HepG2 (cell line): ENCODE measurements around the gene UTS2R. TPM values are rescaled to one million over a fixed set of nuclear protein-coding genes. Genes with fewer than 3 reads are reported as not detected.

Source experiments
- ARID4A ChIP-seq: sonication (generic); formaldehyde crosslinking; IDR thresholded peaks from 2 replicates; pipeline ENCODE4 v1.5.0; 2020; ENCODE audit warnings: mild to moderate bottlenecking, missing genetic modification reagents, borderline replicate concordance
- FOXP1 ChIP-seq, 2 experiments: fragments of 450-650 bp in 1 of 2; IDR thresholded peaks; 2 replicates each; pipeline ENCODE4 v1.6.1; 2017 to 2018; ENCODE audit warnings: antibody characterized with exemption in 1 of 2
- HIC2 ChIP-seq: sonication (generic); formaldehyde crosslinking; IDR thresholded peaks from 2 replicates; pipeline ENCODE4 v1.9.0; 2022; ENCODE audit warnings: low read depth, missing genetic modification reagents
- HMGA1 ChIP-seq: sonication (generic); formaldehyde crosslinking; conservative IDR thresholded peaks from 2 replicates; pipeline ENCODE4 v1.4.0; 2020; ENCODE audit warnings: missing genetic modification reagents
- IRX3 ChIP-seq: sonication (generic); formaldehyde crosslinking; IDR thresholded peaks from 2 replicates; pipeline ENCODE4 v1.8.1; 2023; ENCODE audit warnings: mild to moderate bottlenecking, low read depth, missing genetic modification reagents, borderline replicate concordance
- KDM2A ChIP-seq: sonication (generic); formaldehyde crosslinking; IDR thresholded peaks from 2 replicates; pipeline ENCODE4 v1.4.0; 2020; ENCODE audit warnings: low read depth, missing genetic modification reagents, borderline replicate concordance
- PHF20 ChIP-seq: sonication (generic); formaldehyde crosslinking; IDR thresholded peaks from 2 replicates; pipeline ENCODE4 v1.5.0; 2020; ENCODE audit warnings: mild to moderate bottlenecking, missing genetic modification reagents
- SNAPC2 ChIP-seq: sonication (generic); formaldehyde crosslinking; IDR thresholded peaks from 2 replicates; pipeline ENCODE4 v1.8.1; 2022; ENCODE audit warnings: mild to moderate bottlenecking, missing genetic modification reagents
- SPEN ChIP-seq: sonication (generic); formaldehyde crosslinking; IDR thresholded peaks from 2 replicates; pipeline ENCODE4 v1.5.1; 2020; ENCODE audit warnings: low read depth, mild to moderate bottlenecking, missing genetic modification reagents
- SRY ChIP-seq: sonication (generic); formaldehyde crosslinking; IDR thresholded peaks from 2 replicates; pipeline ENCODE4 v1.8.0; 2022; ENCODE audit warnings: mild to moderate bottlenecking, missing genetic modification reagents
- YEATS2 ChIP-seq: sonication (generic); formaldehyde crosslinking; IDR thresholded peaks from 2 replicates; pipeline ENCODE4 v1.4.0; 2020; ENCODE audit warnings: missing genetic modification reagents, borderline replicate concordance
- ZNF292 ChIP-seq: sonication (generic); formaldehyde crosslinking; IDR thresholded peaks from 2 replicates; pipeline ENCODE4 v1.8.1; 2022; ENCODE audit warnings: mild to moderate bottlenecking, low read depth, missing genetic modification reagents, borderline replicate concordance
- ZNF407 ChIP-seq: sonication (generic); formaldehyde crosslinking; IDR thresholded peaks from one replicate; pipeline ENCODE4 v1.5.1; 2020; ENCODE audit warnings: mild to moderate bottlenecking, missing genetic modification reagents; ENCODE audit errors: not compliant biosample characterization
- ZNF597 ChIP-seq: sonication (generic); formaldehyde crosslinking; IDR thresholded peaks from 2 replicates; pipeline ENCODE4 v1.5.0; 2020; ENCODE audit warnings: missing genetic modification reagents
- polyA plus RNA-seq, 8 experiments: library from polyadenylated mRNA; depleted of rRNA in 3 of 8; stranded (reverse) in 7 of 8; unstranded in 1 of 8; fragments of >200 nt; fragmentation: Illumina TruSeq in 4 of 8; extraction: Trizol in 4 of 8; gene quantifications; 2 replicates each; pipeline versions ENCODE4 v1.2.1 to v1.2.3, GENCODE V29; 2011 to 2016; ENCODE audit warnings: low read depth in 4 of 8, missing spikeins in 1 of 8, mixed read lengths in 1 of 8; ENCODE audit not compliant: insufficient read depth in 1 of 8
- total RNA-seq, 5 experiments: library from RNA; depleted of rRNA; stranded (reverse); fragments of >200 nt; fragmentation: Illumina TruSeq; extraction: Trizol; gene quantifications; 2 replicates each; pipeline ENCODE4 v1.2.3, GENCODE V29; 2016; ENCODE audit warnings: low read depth in 1 of 5

The UTS2R gene
- total and polyA plus RNA-seq, 2 of the 13 experiments (the other 11 are each of a cell fraction or from before 2014, with no cell fraction given): 0.13 to 0.15 TPM

DNA sequence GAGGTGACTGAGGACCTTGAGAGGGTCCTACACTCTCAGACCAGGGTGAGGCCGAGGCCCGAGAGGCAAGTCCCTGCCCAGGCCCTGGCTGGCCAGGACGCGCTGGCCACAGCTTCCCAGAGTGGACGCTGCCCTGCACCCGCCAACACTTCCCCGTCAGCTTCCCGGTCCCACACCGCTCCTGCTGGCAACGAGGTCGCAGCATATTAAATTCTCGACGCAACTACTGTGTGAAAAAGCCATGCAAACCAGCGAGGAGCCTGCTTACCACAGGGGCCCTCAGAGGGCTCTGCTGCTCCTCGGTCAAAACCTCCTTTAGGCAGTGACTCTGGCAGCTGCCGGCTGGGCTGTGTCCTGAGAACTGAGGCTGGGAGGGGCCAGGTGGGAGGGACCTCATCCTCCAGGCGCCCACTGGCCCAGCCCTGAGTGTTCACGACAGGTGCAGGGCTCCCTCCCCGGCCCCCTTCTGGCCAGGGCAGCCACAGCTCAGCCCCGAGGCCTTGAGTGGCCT lies 14.7 kb upstream of the UTS2R start (continued):
- TF ChIP-seq ZNF407 (no peak), PHF20 (CRISPR knock-in tag) (no peak), SPEN (CRISPR knock-in tag) (no peak), ZNF292 (CRISPR knock-in tag) (peak; percentile 87), KDM2A (CRISPR knock-in tag) (peak; percentile 32; the same call in 1 of the 2 replicates), YEATS2 (CRISPR knock-in tag) (no peak), ZNF597 (CRISPR knock-in tag) (no peak), HIC2 (CRISPR knock-in tag) (no peak), ARID4A (CRISPR knock-in tag) (0 out of 2 replicates have a peak, but pooled peaks have one; percentile 2), SRY (CRISPR knock-in tag) (no peak), FOXP1 (IDR thresholded peaks at IDR 0.05) (no peak), FOXP1 (CRISPR knock-in tag; IDR thresholded peaks at IDR 0.05) (no peak), IRX3 (CRISPR knock-in tag) (no peak), SNAPC2 (CRISPR knock-in tag) (no peak), HMGA1 (no peak)
